Stimulated activated CD8-positive, alpha-beta memory T cell treated with anti-CD3 and anti-CD28 coated beads, Interleukin-12 subunit alpha, Interleukin-12 subunit beta, amount 100 ng/mL, for 4 hours (primary cell): ENCODE measurements around the gene ANO2.

ENCODE experiments used
- DNase-seq: peaks from one replicate; pipeline ENCODE4 v3.0.0-alpha.2; 2020; ENCODE audit warnings: low read depth

The ANO2 gene

GRCh38 chr12:5916785-5917290, 28.2 kb downstream of the ANO2 start:
- DNase-seq, result no peak

GRCh38 chr12:5915511-5915910, 29.5 kb downstream of the ANO2 start:
- DNase-seq, result no peak

- no peak for DNase-seq
These were observed 30.5 kb downstream of the ANO2 start for GRCh38 chr12:5914387-5915149.

GRCh38 chr12:5913387-5913786, 31.7 kb downstream of the ANO2 start:
- no peak for DNase-seq

- DNase-seq, result no peak
These were observed 32.4 kb downstream of the ANO2 start for GRCh38 chr12:5912437-5913334.

GRCh38 chr12:5912011-5912410, 33.0 kb downstream of the ANO2 start:
- no peak for DNase-seq

GRCh38 chr12:5910790-5911548, 34.1 kb downstream of the ANO2 start:
- no peak for DNase-seq

GRCh38 chr12:5909560-5909959, 35.5 kb downstream of the ANO2 start:
- DNase-seq, result no peak

- no peak for DNase-seq
These were observed 36.8 kb downstream of the ANO2 start for GRCh38 chr12:5908251-5908650.

GRCh38 chr12:5907807-5908206, 37.3 kb downstream of the ANO2 start:
- DNase-seq, result no peak

GRCh38 chr12:5905757-5906156, 39.3 kb downstream of the ANO2 start:
- DNase-seq, result no peak

- DNase-seq, result no peak
These were observed 40.1 kb downstream of the ANO2 start for GRCh38 chr12:5904969-5905368.

- DNase-seq, result no peak
These were observed 40.6 kb downstream of the ANO2 start for GRCh38 chr12:5904441-5904840.

GRCh38 chr12:5902736-5903135, 42.3 kb downstream of the ANO2 start:
- DNase-seq, result no peak

GRCh38 chr12:5901416-5901815, 43.6 kb downstream of the ANO2 start:
- no peak for DNase-seq

GRCh38 chr12:5900533-5901205, 44.4 kb downstream of the ANO2 start:
- no peak for DNase-seq

- DNase-seq, result no peak
These were observed 45.0 kb downstream of the ANO2 start for GRCh38 chr12:5900076-5900475.

GRCh38 chr12:5899675-5900074, 45.4 kb downstream of the ANO2 start:
- no peak for DNase-seq

- no peak for DNase-seq
These were observed 46.2 kb downstream of the ANO2 start for GRCh38 chr12:5898874-5899273.

GRCh38 chr12:5889381-5890047, 55.5 kb downstream of the ANO2 start:
- DNase-seq, result no peak

- DNase-seq, result no peak
These were observed 56.2 kb downstream of the ANO2 start for GRCh38 chr12:5888816-5889315.
